CD4-positive, alpha-beta T cell treated with Interleukin-12 subunit alpha and Interleukin-12 subunit beta, for 1 hour (primary cell): ENCODE data around the gene CSKMT.
"Not testable (repeated sequence)": the region's sequence is repeated elsewhere in the genome, so short reads cannot be mapped to it uniquely, and the experiment has no call there.

ENCODE experiments used
- DNase-seq: peaks from one replicate; pipeline ENCODE4 v3.0.0-alpha.2; 2020

The CSKMT gene

GRCh38 chr11:62656796-62657429 lies 8.2 kb upstream of the CSKMT start:
- no peak for DNase-seq

- DNase-seq, result peak; percentile 63
Observed at GRCh38 chr11:62664405-62665074, 572 bp upstream of the CSKMT start.

GRCh38 chr11:62665599-62666258 lies 617 bp downstream of the CSKMT start:
- peak; percentile 70 for DNase-seq

GRCh38 chr11:62666259-62666926 lies 1.3 kb downstream of the CSKMT start:
- DNase-seq, result no peak

- no peak for DNase-seq
Observed at GRCh38 chr11:62667460-62667859, 2.3 kb downstream of the CSKMT start.

GRCh38 chr11:62669420-62670161 lies 4.5 kb downstream of the CSKMT start:
- no peak for DNase-seq

GRCh38 chr11:62671236-62671607 lies 6.1 kb downstream of the CSKMT start:
- no peak for DNase-seq

- peak; percentile 85 for DNase-seq
Observed at GRCh38 chr11:62671608-62672389, 6.7 kb downstream of the CSKMT start, which contains the start of the genes LBHD1 and UQCC3. Gene LBHD1 (minus strand): TSS chr11:62672267. CDS start chr11:62670031, 2,236 bp downstream. Gene UQCC3 (plus strand): TSS chr11:62671673. CDS start chr11:62671746, 73 bp downstream.

- no peak for DNase-seq
Observed at GRCh38 chr11:62673196-62673525, 8.0 kb downstream of the CSKMT start.

GRCh38 chr11:62675415-62675814 lies 10.3 kb downstream of the CSKMT start:
- DNase-seq, result not testable (repeated sequence)

GRCh38 chr11:62676698-62677097 lies 11.6 kb downstream of the CSKMT start:
- no peak for DNase-seq

GRCh38 chr11:62677156-62677555 lies 12.0 kb downstream of the CSKMT start:
- no peak for DNase-seq

GRCh38 chr11:62677714-62678113 lies 12.6 kb downstream of the CSKMT start:
- DNase-seq, result no peak

GRCh38 chr11:62678433-62678769 lies 13.3 kb downstream of the CSKMT start:
- no peak for DNase-seq

GRCh38 chr11:62678770-62679696 lies 13.9 kb downstream of the CSKMT start, which contains the start of gene UBXN1:
Gene UBXN1 (minus strand): TSS chr11:62679073. CDS start chr11:62678923, 150 bp downstream.
- DNase-seq, result peak; percentile 88

- peak; percentile 58 for DNase-seq
Observed at GRCh38 chr11:62680825-62681240, 15.7 kb downstream of the CSKMT start.

- DNase-seq, result no peak
Observed at GRCh38 chr11:62682518-62682917, 17.4 kb downstream of the CSKMT start.

GRCh38 chr11:62687508-62688396 lies 22.6 kb downstream of the CSKMT start:
- DNase-seq, result no peak

- DNase-seq, result no peak
Observed at GRCh38 chr11:62688491-62688890, 23.4 kb downstream of the CSKMT start.
